ENCODE data around the gene SLC10A7. TPM values are rescaled to one million over a fixed set of nuclear protein-coding genes. Genes with fewer than 3 reads are reported as not detected.

The SLC10A7 gene
- total RNA-seq, 1 experiment from 2014 or later = 3.9 TPM

- no peak for DNase-seq
- no peak overlapping the region for H3K27ac Mint-ChIP-seq
- no CpG with 5 or more reads among the region's 2 CpGs for WGBS (ENCODE audit: extremely low coverage, insufficient read length, low lambda C conversion rate)
- H3K23me2 ChIP-seq (ENCODE audit: insufficient read length, low read depth, low read length, poor library complexity, severe bottlenecking) = peaks cover 3% of the 10 kb centered on the region
- no peaks in the 10 kb centered on the region; a peak in 1 of 7 replicates for H3K36me3 Mint-ChIP-seq (ENCODE audit: insufficient read depth in 1 of 3, low read depth in 3 of 3)
- no peak overlapping the region for H4K8ac ChIP-seq (replicated peaks; ENCODE audit: insufficient read length, low read depth, low read length)
- H3K9me3 ChIP-seq (ENCODE audit: control insufficient read depth, low read depth, low read length) = no peaks in the 10 kb centered on the region
- H3K9ac ChIP-seq (ENCODE audit: extremely low read depth, insufficient read length, low read length) = no peak overlapping the region
- H3T11ph ChIP-seq (ENCODE audit: low read length) = no peak overlapping the region
- H3K79me1 ChIP-seq (ENCODE audit: insufficient read depth, low read depth, low read length, poor library complexity, severe bottlenecking) = no peaks in the 10 kb centered on the region
- no peak overlapping the region for H2AK5ac ChIP-seq (ENCODE audit: insufficient read length, low read length)
- TF ChIP-seq CTCF (conservative IDR thresholded peaks at IDR 0.05) = no peak
- H3K14ac ChIP-seq (ENCODE audit: insufficient read depth, low read length) = no peak overlapping the region
- no peak overlapping the region for H2BK20ac ChIP-seq (ENCODE audit: low read depth, low read length, poor library complexity, severe bottlenecking)
- no peak overlapping the region for H3K4me2 ChIP-seq (ENCODE audit: insufficient read depth, insufficient read length, low read length)
- peaks cover 3 to 8% of the 10 kb centered on the region in 2 experiments for H3K4me1 Mint-ChIP-seq
- H3K4me3 Mint-ChIP-seq = no peak overlapping the region
- H3K18ac ChIP-seq (ENCODE audit: insufficient read length, low read depth, low read length) = no peak overlapping the region
- no peak overlapping the region for H2BK5ac ChIP-seq (ENCODE audit: insufficient read length, low read length)
- H2BK120ac ChIP-seq (ENCODE audit: low read depth, low read length, poor library complexity, severe bottlenecking) = no peak overlapping the region
- H3K23ac ChIP-seq (ENCODE audit: insufficient read length, low read depth, low read length) = no peak overlapping the region
- H2BK15ac ChIP-seq (ENCODE audit: low read depth, low read length) = no peak overlapping the region
- H3K56ac ChIP-seq (ENCODE audit: insufficient read length, low read depth, low read length) = no peak overlapping the region
- no peaks in the 10 kb centered on the region for H4K20me1 ChIP-seq (ENCODE audit: control insufficient read depth, insufficient read depth, insufficient read length)
- H4K91ac ChIP-seq (ENCODE audit: insufficient read length, low read depth, low read length) = no peak overlapping the region
- no peak overlapping the region for H4K5ac ChIP-seq (ENCODE audit: insufficient read length, low read depth, low read length)
- peaks cover 18% of the 10 kb centered on the region for H3K27me3 Mint-ChIP-seq (ENCODE audit: low read depth)
- H3K9me3 Mint-ChIP-seq = no peaks in the 10 kb centered on the region; a peak in 1 of 5 replicates
- no peak overlapping the region for H3K27ac ChIP-seq (ENCODE audit: insufficient read length, low read depth, low read length)
- H3K27me3 ChIP-seq (ENCODE audit: insufficient read depth, low read length) = peaks cover 2% of the 10 kb centered on the region; the same call in 1 of the 2 replicates
- no peaks in the 10 kb centered on the region for H3K4me1 ChIP-seq (ENCODE audit: insufficient read depth, low read length)
- H2BK12ac ChIP-seq (ENCODE audit: insufficient read length, low read depth, low read length) = no peak overlapping the region
- H2AFZ ChIP-seq (ENCODE audit: low read length) = no peak overlapping the region
- no peaks in the 10 kb centered on the region for H3K79me2 ChIP-seq (ENCODE audit: insufficient read depth, low read length)
- H3K4ac ChIP-seq (ENCODE audit: low read depth, low read length) = no peak overlapping the region
Observed at GRCh38 chr4:146525754-146526153, 4.0 kb upstream of the SLC10A7 start.
